HG03064 (cell line): Measurements from ENCODE around the gene DYDC1.
"Not testable (repeated sequence)": the region's sequence is repeated elsewhere in the genome, so short reads cannot be mapped to it uniquely, and the experiment has no call there.

Experiments used
- ATAC-seq: cut with Tn5 transposase; IDR thresholded peaks from one replicate; pipeline ENCODE4 v1.9.1; 2021; ENCODE audit warnings: low read depth; ENCODE audit not compliant: unreplicated experiment

DYDC1 gene

DNA sequence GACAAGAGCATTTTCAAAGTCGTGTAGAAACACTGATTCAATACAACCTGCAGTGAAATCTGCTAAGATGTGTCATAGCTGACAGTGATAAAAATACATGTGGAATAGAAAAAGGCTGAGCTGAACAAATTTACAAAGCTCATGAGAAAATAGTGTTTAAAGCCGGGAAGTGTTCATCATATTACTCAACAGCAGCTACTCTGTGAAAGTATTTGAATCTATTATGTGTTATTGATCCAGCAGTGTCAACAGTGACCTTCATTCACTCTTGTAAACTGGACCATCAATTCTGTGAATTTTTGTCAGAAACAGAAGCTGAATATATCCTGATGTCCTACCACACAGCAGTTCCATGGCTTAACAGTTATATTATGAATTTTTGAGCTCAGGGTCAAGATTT lies 11.6 kb downstream of the DYDC1 start:
- ATAC-seq: no peak

DNA sequence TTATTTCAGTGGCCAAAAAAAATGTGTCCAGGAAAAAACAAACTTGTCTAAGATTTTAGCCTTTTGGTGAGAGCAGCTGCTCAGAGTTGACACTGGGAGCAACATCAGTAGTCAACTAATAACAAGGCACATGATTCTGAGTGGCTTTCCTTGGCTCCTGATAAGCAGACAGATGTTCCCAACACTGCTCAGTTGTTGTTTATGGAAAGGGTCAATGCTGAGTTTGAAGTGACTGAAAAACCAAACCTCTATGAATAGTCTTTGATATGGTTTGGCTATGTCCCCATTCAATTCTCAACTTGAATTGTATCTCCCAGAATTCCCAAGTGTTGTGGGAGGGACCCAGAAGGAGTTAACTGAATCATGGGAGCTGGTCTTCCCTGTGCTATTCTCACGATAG lies 12.3 kb downstream of the DYDC1 start:
- ATAC-seq: no peak

DNA sequence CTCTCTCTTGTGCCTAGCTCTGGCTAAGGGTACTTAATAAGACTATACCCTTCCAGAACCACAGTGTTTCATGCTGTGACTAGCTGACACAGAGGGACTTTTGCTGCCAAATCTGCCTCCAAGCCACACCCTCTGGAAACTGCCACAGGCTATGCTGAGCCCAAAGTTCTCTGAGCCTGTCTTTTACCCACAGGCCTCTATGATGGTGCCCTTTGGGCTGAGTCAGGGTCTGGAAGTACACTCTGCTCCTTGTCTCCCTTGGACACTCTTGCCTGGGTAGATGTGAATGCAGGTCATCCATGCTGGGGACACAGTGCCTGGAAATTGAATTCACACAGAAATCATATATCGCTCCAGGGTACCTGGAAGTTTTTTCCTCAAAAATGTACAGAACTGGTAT lies 22.6 kb downstream of the DYDC1 start:
- ATAC-seq: no peak

DNA sequence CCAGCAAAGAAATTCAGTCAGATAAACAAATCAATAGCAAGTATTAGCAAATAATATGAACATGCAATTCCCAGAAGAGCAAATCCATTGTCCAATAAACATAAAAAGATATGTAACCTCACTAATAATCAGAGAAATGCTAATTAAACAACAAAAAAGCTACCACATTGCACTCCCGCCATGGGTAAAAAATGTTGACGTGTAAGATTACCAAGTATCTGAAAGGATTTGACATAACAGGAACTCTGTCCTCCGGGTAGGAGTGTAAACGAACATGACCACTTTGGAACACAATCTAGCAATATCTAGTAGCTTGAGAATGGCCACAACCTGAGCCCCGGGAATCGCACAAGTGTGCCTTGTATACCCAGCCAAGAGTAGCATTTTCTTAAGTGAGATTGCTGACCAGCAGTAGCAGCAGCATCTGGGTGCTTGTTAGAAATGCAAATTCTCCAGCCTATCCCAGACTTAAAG lies 31.6 kb downstream of the DYDC1 start:
- no peak for ATAC-seq

DNA sequence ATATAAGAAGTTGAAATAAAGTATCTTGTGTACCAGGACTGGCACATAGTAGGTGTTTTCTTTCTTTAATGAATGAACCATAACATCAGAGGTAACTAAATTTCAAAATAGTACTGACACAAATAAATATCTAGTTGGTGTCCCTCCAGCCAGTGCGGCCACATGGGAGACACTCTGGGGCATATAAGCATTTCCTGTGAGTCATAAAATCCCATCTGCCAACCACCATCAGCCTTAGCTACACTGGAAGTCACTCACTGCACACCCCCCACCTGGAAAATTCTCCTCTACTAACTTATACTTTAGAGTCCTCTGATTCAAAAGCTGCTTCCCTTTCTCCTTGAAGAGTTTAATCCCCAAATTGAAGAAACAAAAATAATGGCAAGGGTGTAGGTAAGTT lies 32.5 kb downstream of the DYDC1 start:
- no peak for ATAC-seq

DNA sequence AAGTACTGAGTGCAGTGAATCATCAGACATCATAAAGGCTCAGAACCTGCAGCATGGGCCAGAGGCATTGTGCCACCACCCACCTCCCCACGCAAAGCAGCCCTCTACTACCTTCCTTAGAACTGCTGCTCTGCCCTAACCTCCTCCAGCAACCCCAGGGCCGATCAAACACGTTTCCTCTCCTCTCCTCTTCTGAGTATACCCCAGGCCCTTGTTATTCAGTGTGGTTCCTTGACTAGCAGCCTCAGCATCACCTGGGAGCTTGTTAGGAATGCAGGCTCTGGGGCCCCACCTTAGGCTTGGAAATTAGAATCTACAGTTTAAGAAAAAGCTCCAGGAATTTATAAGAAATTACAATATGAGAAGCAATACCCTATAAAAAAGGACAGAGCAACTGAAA lies 33.2 kb downstream of the DYDC1 start:
- no peak for ATAC-seq

DNA sequence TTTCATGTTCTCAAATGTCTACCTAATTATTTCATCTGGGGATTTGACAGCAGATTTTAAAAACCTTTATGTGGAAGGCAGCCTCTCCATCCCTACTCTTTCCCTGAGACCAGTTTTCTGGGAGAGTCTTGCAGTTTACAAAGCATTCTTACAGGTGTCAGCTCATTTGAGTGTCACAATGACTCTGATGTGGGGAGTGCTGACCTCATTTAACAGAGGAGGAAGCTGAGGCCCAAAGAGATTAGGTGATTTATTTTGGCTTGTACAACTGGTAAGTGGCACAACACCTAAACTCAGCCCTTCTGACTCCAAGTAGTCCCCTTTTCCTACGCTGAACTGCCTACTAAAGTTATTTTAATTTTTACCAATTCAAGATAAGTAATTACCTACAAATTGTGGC lies 33.8 kb downstream of the DYDC1 start:
- ATAC-seq: no peak

DNA sequence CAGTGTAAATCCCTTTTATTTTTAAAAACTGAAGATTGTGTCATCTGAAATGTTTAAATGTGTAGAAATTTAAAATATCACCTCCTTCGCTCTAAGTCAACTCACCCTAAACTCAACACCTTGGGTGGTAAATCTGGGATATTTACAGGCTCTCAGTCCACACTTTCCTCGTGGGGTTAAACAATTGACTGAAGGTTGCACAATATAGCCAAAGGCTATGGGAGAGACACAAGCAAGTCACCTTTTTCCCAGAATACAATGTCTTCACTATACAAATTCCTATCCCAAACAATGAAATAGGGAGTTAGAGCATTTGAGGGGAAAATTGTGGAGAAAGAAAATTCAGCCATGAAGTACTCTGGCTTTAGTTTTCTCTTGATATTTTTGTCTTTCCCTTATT lies 34.4 kb downstream of the DYDC1 start:
- no peak for ATAC-seq

DNA sequence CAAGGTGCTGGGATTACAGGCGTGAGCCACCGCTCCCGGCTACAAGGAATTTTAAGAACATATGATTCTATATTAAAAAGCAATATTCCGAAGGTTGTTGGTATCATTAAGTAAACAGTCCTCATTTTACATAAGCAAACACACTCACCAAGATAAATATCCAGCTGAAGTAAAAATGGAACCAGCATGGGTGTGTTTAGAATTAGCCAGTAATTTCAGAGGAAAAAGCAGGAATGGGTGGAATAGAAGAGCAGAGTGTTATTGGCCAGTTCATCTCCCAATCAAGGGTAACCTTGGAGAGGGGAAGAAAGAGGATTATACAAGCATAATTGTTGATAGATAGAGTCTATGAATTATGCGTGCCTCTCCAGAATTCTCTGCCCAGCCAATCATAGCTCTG lies 35.4 kb downstream of the DYDC1 start:
- no peak for ATAC-seq

DNA sequence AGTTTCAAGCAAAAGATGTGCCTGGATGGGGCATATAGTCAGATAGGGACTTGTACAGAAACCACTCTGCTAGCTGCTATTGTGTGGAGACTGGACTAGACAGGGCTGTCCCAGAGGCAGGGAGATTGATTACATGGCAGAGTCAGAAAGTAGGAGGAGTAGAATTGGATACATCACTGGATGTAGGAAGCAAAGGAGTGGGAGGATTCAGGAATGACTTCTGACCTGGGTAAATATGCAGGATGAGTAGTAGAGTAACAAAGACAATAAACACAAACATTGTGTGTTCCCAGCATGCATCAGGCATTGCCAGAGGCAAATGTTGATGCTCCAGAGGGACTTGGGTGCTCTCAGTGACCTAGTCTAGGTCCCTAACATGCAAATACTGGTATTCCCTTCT lies 36.2 kb downstream of the DYDC1 start:
- no peak for ATAC-seq

DNA sequence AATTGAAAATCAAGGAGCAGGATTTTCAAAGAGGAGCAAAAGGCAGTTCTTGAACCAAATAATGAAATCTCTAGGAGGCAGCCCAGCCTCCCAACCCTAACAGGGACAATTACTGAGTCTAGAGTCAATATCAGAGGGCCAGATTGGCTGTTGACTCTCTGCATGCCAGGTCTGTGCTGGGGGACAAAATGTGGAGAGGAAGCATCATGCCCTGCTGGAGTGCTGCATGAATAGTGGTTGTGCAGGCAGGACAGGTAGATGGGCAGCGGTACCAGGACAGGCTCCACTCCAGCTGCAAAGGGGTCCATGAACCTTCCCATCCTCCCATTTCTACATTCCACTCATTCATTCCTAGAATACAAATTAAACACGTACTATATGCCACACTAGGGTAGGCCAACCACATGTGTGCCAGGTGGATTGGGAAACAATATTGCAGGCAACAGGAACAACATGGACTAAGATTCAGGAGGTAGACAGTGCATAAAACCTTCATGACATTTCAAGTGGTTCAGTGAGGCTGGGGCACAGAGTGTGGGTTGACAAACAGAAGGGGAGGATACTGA lies 36.7 kb downstream of the DYDC1 start:
- no peak for ATAC-seq

DNA sequence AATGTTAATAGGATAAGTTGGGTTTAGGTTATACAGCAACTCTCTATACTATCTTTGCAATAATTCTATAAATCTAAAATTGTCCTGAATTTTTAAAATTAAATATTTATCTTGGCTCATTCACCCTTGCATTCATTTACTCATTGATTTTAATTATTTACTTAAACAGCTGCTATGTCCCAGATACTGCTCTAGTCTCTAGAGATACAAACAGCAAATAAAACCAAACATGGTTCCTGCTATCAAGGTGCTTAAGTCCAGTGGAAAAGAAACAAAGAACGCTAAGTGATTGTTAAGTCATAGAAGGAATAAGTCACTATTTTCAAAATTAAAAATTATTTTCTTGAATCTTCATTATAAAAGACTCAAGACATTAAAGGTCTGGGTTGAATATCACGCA lies 37.2 kb downstream of the DYDC1 start:
- no peak for ATAC-seq

DNA sequence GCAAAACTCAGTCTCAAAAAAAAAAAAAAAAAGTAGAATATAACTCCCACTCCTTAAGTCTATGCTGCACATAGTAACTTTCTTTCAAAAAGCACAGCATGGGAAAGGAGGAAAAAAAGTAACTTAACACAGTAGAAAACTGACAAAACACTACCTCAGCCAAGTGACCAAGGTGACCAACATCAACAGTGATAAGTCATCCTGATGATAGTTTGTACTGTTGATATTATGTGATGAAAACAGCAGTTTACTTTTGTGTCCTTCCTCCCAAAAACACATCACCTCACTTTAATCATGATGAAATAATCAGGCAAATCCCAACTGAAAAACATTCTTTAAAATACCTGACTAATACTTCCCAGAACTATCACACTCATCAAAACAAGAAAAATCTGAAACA lies 37.8 kb downstream of the DYDC1 start:
- ATAC-seq: no peak

DNA sequence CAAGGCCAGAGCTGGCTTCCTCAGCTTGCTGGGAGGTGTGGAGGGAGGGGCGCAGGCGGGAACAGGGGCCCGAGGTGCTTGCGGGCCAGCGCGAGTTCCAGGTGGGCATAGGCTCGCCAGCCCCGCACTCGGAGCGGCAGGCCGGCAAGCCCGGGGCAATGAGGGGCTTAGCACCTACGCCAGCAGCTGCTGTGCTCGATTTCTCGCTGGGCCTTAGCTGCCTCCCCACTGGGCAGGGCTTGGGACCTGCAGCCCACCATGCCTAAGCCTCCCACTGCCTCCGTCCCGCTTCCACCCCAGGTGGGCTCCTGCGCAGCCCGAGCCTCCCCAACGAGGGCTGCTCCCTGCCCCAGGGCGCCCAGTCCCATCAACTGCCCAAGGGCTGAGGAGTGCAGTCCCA lies 41.2 kb downstream of the DYDC1 start:
- ATAC-seq: no peak

DNA sequence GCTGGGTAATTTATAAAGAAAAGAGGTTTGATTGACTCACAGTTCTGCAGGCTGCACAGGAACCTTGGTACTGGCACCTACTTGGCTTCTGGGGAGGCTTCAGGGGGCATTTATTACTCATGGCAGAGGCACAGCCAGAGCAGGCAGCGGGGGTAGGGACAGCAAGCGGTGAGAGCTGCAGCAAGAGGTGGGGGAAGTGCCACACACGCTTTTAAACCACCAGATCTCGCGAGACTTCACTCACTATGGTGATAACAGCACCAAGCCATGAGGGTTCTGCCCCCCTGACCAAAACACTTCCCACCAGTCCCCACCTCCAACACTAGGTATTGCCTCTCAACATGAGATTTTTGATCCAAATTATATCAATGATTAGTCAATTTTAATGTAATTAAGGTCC lies 43.0 kb downstream of the DYDC1 start:
- ATAC-seq: no peak

DNA sequence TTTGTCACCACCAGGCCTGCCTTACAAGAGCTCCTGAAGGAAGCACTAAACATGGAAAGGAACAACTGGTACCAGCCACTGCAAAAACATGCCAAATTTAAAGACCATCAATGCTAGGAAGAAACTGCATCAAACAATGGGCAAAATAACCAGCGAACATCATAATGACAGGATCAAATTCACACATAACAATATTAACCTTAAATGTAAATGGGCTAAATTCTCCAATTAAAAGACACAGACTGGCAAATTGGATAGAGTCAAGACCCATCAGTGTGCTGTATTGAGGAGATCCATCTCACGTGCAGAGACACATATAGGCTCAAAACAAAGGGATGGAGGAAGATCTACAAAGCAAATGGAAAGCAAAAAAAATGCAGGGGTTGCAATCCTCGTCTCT lies 50.6 kb downstream of the DYDC1 start:
- ATAC-seq: not testable (repeated sequence)

DNA sequence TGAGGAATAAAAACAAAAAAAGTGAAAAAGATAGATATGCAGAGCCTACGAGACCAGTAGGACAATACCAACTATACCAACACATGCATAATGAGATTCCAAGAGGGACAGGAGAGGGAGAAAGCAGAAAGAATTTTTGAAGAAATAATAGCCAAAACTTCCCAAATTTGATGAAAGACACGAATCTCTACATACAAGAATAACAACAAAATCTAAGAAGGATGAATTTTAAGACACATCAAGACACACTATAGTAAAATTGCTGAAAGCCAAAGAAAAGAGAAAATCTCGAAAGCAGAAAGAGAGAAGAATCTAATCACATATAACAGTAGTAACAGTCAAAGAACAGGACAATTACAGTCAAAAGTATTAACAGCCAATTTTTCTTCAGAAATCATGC lies 59.6 kb downstream of the DYDC1 start:
- no peak for ATAC-seq

DNA sequence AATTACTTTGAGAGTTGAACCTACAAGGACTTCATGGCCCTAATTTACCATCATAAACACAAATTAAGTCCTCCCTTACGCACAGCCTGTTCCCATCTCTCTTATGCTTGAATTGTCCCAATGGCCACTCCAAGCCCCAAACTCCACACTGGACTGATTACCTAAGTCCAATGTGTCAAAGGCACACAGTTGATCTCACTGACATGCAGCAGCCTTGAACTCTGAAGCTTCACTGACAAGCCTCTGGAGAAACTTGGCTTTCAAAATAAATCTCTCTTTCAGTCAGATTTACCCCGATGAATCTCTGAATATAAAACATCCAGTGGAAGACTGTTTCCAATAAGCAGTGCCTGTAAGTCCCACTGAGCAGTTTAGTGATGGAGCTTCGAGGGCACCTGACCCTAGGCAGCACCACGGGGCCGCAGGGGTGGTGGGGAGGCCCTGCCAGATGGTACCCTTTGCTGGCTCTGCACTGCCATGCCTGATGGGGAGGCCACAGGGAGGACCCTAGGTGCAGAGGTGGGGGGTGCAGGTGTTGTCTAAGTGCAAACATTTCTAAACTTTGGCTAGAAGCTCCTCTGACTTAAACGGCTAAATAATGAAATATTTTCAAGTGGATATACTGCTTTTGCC lies 63.8 kb downstream of the DYDC1 start:
- ATAC-seq: no peak

DNA sequence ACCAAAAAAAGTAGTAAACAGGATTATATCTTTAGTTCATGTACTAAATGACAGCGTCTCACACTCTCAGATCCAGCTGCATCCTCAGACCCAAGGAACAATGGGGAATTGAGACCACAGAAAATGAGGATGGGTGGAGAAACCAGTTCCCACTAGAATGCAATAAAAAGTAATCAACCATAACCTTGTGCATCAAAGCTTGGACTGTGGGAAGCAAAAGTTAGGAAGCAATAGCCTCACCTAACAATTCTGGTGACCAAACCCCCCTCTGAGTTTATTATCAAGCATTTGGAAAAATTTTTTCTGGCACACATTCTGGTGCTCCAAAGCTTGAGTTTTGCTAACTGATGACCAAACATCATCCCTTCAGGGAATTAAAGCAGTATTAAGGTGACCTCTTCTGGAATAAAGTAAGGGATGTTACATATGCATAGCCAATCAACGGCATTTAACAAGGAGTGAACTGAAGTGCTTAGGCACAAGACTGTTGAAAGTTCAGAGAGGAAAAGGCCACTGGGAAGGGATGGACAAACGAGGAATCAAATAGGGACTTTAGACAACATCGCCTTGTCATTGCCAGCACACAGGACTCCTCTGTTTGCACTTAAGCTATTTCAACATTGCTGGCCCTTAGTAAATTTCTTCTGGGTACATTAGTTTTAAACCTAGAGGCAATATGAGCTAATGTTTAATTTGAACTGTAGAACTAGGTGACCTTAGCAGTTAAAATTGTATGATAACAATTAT lies 65.9 kb downstream of the DYDC1 start:
- ATAC-seq: no peak

DNA sequence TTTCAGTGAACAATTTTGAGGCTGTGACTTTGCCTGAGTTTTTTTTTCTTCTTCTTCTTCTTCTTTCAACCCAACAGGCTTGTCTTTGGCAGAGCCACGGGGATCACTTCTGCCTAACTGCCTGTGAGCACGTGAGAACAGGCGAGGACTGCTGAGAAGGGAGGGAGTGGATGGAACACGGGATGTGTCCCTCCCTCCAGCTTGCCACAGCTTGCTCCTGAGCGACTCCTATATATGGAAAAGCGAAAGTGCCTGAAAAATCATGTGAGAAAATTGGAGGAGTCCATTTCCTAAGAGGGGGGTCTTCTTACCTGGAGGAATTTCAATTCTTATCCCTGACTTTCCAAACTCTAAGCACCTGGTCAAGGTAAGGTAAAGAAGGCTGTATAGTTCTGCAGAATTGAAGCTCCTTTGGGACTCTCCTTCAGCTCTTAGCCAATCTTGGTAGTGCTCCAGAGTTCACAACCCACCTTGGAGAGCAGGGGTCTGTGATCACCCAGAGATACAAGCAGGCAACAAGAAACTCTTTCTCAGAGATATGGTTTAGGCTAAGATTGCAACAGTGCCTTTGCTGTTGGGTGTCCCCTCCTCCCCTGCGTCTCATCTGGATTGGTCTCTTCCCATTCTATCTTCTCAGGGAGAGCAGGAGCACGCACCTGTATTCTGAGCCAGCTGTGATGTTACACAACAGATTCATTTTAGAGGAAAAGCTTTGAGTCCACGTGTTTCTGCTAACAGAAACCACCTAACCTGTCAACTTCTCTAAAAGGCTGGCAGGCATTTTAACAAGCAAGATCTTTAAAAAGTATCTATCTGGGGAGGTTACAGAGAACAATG lies 66.9 kb downstream of the DYDC1 start, which contains the start of gene MAT1A:
Gene MAT1A, minus strand, starts transcription at position 208 of the 837 bp plus-strand sequence. CDS start 235 bp downstream, outside the sequence.
- no peak for ATAC-seq

DNA sequence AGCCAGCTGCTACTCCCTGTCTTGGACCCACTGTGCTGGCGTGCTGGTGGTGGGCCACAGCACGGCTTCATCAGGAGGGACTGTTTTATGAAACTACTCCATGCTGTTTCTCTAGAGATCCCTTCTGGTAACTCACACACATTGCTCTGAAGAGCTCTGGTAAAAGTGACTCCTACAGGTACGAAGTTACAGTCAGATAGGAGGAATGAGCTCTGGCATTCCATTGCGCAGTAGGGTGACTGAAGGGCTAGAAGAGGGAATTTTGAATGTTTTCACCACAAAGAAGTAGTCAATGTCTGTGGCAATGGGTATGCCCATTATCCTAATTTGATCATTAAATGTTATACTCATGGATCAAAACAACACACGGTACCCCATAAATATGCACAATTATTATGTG lies 67.7 kb downstream of the DYDC1 start:
- ATAC-seq: no peak
